Spinal cord (tissue), 10 donors: Measurements from ENCODE around the gene SLC25A23. TPM values are rescaled to one million over a fixed set of nuclear protein-coding genes. Genes with fewer than 3 reads are reported as not detected.

ENCODE experiments used
- DNase-seq, 6 donors: peaks; one replicate each; pipeline versions ENCODE4 v3.0.0 to v3.0.0-alpha.2; 2013 to 2015; ENCODE audit warnings: low spot score in 6 of 6, low read depth in 4 of 6
- H3K27ac ChIP-seq: one replicate; pipeline ENCODE4 v1.5.1; 2013; ENCODE audit warnings: low read depth, low read length, control low read depth
- H3K27me3 ChIP-seq: one replicate; pipeline ENCODE4 v1.6.1; 2013; ENCODE audit warnings: low read length; ENCODE audit not compliant: control insufficient read depth, insufficient read depth
- H3K36me3 ChIP-seq: one replicate; pipeline ENCODE4 v1.6.1; 2013; ENCODE audit warnings: low read length; ENCODE audit not compliant: control insufficient read depth, insufficient read depth
- H3K4me1 ChIP-seq: one replicate; pipeline ENCODE4 v1.6.1; 2013; ENCODE audit warnings: low read length; ENCODE audit not compliant: control insufficient read depth, insufficient read depth
- H3K4me3 ChIP-seq: one replicate; pipeline ENCODE4 v1.5.1; 2013; ENCODE audit warnings: low read depth, low read length, control low read depth
- H3K9me3 ChIP-seq: one replicate; pipeline ENCODE4 v1.6.1; 2013; ENCODE audit warnings: low read length; ENCODE audit not compliant: control insufficient read depth, insufficient read depth
- WGBS: methylation state at CpG from one replicate; pipeline ENCODE4 v1.1.5; 2013; ENCODE audit warnings: missing lambda C conversion rate; ENCODE audit not compliant: insufficient coverage; 5-methylcytosine and 5-hydroxymethylcytosine counted together
- polyA plus RNA-seq, 2 donors: library from polyadenylated mRNA; unstranded; fragments of 120-200 nt; gene quantifications; one replicate each; pipeline ENCODE4 v1.2.1, GENCODE V29; 2013; ENCODE audit not compliant: insufficient read length in 2 of 2
- total RNA-seq, 2 donors: library from RNA; depleted of rRNA in 1 of 2; stranded (reverse); fragments of 120-200 nt in 1 of 2; fragments of >200 nt in 1 of 2; gene quantifications; one replicate each; pipeline versions ENCODE4 v1.2.3 to v1.2.4, GENCODE V29; 2013 to 2014
- donor health status: healthy.

SLC25A23 gene
- total and polyA plus RNA-seq, 4 donors: 57.9 to 220 (median 108) TPM

DNA sequence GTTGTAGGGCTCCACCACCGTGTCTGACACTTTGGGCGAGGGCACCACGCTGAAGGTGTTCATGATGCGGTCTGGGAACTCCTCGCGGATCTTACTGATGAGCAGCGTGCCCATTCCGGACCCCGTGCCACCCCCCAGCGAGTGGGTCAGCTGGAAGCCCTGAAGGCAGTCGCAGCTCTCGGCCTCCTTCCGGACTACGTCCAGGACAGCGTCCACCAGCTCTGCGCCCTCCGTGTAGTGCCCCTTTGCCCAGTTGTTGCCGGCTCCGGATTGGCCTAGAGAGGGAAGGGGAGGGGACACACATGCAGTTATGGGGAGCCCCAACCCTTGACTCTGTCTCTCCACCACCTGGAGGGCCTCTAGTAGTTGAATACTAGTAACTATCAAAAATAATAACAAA, 36.4 kb upstream of the SLC25A23 start:
- H3K4me3 ChIP-seq: no peak overlapping the region

DNA sequence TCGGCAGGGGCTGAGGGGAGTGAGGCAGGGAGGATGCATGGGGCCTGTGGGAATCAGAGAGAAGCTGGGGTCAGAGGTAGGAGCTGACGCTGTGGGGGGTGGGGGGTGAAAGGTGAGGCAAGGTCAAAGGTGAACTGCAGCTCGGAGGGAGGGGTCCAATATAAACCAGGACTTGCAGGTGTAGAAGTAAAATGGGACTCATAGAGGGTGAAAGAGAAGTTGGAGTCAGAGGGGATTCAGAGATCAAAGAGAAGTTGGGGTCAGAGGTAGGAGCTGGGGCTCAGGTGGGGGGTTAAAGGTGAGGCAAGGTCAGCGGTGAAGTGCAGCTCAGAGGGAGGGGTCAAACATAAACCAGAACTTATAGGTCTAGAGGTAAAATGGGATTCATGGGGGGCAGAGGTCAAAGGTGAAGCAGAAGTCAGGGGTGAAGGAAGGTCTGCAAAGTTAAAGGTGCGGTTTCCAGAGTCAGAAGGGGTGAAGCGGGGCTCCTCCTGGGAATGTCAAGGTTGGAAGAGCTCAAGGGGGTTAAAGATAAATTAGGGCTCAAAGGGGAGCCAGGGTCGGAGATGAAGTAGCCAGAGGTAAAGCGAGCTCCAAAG, 34.9 kb upstream of the SLC25A23 start:
- no peak for DNase-seq
- Histone ChIP-seq H3K27me3 (no peaks in the 10 kb centered on the region), H3K9me3 (peaks cover 4% of the 10 kb centered on the region), H3K36me3 (peaks cover 43% of the 10 kb centered on the region), H3K4me3 (no peak overlapping the region), H3K4me1 (peaks cover 4% of the 10 kb centered on the region), H3K27ac (no peak overlapping the region)
- WGBS: 88% methylated on average over 7 of the region's 8 CpGs

More for the DNA sequence above, 36.4 kb upstream of the SLC25A23 start:
- DNase-seq: no peak
- H3K4me1 ChIP-seq: peaks cover 10% of the 10 kb centered on the region
- no peaks in the 10 kb centered on the region for H3K27me3 ChIP-seq
- 95% methylated on average over 17 of the region's 19 CpGs for WGBS
- no peak overlapping the region for H3K27ac ChIP-seq
- peaks cover 48% of the 10 kb centered on the region for H3K36me3 ChIP-seq
- peaks cover 4% of the 10 kb centered on the region for H3K9me3 ChIP-seq

DNA sequence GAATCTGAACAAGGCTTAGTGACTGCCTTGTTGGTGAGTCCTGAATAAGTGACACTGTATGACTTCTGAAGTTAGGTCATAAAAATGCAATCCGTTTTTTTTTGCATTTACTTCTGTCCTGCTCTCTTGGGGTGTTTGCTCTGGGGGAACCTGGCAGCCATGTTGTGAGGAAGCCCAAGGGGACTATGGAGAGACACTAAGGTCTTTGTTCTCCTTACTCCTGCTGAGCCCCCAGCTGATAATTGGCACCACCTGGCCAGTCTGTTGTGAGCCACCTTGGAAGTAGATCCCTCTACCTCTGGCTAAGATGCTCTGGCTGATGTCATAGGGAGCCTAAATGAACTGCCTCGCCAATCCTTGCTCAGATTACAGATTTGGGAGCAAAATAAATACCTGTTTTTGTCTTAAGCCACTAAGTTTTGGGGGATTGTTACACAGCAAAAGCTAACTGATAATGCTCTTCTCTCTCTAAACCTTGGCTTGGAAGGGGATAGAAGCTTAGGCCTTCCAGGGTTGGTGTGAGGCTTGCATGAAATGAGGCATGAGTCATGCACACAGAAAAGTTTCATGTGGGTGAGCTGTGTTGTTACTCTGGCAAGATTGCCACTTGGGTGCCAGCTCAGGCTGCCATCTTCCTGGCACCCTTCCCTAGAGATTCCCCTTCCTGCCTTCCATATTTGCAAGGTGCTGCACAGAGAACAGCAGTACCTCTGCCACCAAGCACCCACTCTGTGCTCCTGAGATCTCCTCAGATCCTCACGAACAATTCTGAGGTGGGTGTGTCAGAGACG, 32.4 kb upstream of the SLC25A23 start:
- Histone ChIP-seq H3K9me3 (peaks cover 4% of the 10 kb centered on the region), H3K27ac (no peak overlapping the region), H3K4me3 (no peak overlapping the region), H3K36me3 (peaks cover 24% of the 10 kb centered on the region), H3K4me1 (no peaks in the 10 kb centered on the region), H3K27me3 (no peaks in the 10 kb centered on the region)
- DNase-seq: no peak
- WGBS: 84% methylated on average over 4 of the region's 4 CpGs

DNA sequence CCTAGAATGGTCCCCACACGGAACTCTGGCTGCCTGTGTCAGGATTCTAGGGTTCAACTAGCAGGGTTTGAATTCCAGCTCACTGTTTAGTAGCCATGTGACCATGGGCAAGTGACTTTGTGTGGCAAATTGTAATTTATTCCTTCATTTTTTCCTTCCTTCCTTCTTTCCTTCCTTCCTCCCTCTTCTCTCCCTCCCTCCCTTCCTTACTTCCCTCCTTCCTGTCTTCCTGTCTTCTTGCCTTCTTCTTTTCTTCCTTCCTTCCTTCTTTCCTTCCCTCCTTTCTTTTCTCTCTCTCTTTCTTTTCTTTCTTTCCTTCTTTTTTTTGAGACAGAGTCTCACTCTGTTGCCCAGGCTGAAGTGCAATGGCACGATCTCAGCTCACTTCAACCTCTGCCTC, 30.5 kb upstream of the SLC25A23 start:
- Histone ChIP-seq H3K36me3 (peaks cover 13% of the 10 kb centered on the region), H3K4me3 (no peak overlapping the region), H3K9me3 (peaks cover 4% of the 10 kb centered on the region), H3K4me1 (no peaks in the 10 kb centered on the region), H3K27ac (no peak overlapping the region), H3K27me3 (no peaks in the 10 kb centered on the region)
- DNase-seq: no peak
- 89% methylated on average over 1 of the region's 2 CpGs for WGBS

DNA sequence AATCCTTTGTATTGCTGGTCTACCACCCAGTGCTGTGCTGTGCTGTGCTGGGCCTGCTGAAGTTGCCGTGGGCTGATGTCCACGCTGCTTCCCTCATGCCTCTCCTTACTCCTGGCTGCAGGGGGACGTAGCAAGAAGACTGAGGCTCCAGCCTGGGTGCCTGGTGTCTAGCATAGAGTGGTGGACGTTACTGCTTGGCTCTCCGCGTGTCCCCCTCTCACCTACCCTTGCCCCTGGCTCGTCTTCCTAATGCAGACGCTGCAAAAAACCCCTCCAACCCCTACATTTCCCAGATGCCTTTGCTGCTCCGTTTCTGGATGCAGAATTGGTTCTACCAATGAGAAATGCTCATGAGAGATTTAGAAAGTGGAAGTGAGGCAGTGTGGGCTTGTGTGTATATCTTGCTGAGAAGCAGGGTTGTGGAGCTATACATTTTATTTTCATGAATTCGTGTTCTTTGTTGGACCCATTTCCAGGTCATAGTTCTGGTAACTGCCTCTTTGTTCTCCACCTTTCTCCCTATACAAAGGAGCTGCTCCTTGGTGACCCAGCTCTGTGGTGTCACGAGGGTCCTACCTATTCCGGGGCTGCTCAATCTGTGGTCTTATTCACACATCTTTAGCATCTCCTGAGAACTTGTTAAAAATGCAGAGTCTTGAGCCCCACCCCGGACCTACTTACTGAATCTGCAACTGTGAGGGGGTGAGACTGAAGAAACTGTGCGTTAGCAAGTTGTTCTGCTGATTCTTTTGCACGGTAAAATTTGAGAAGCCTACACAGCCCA, 29.9 kb upstream of the SLC25A23 start:
- WGBS: 85% methylated on average over 7 of the region's 15 CpGs
- no peaks in the 10 kb centered on the region for H3K27me3 ChIP-seq
- H3K4me1 ChIP-seq: no peaks in the 10 kb centered on the region
- no peak overlapping the region for H3K4me3 ChIP-seq
- H3K27ac ChIP-seq: no peak overlapping the region
- H3K9me3 ChIP-seq: peaks cover 4% of the 10 kb centered on the region
- no peak for DNase-seq
- H3K36me3 ChIP-seq: peaks cover 6% of the 10 kb centered on the region

DNA sequence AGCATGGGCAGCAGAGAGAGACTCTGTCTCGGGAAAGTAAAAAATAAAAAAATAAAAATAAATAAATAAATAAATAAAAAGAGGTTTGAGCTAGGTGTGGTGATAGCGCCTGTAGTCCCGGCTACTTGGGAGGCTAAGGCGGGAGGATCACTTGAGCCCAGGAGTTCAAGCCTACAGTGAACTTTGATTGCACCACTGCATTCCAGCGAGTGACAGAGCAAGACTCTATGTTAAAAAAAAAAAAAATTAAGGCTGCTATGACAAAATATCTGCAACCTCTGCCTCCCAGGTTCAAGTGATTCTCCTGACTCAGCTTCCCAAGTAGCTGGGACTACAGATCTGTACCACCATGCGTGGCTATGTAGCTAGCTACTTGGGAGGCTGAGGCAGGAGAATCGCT, 25.2 kb upstream of the SLC25A23 start:
- no peak for DNase-seq
- Histone ChIP-seq H3K4me3 (no peak overlapping the region), H3K36me3 (no peaks in the 10 kb centered on the region), H3K27me3 (no peaks in the 10 kb centered on the region), H3K27ac (no peak overlapping the region), H3K9me3 (no peaks in the 10 kb centered on the region), H3K4me1 (no peaks in the 10 kb centered on the region)
- 97% methylated on average over 4 of the region's 7 CpGs for WGBS

DNA sequence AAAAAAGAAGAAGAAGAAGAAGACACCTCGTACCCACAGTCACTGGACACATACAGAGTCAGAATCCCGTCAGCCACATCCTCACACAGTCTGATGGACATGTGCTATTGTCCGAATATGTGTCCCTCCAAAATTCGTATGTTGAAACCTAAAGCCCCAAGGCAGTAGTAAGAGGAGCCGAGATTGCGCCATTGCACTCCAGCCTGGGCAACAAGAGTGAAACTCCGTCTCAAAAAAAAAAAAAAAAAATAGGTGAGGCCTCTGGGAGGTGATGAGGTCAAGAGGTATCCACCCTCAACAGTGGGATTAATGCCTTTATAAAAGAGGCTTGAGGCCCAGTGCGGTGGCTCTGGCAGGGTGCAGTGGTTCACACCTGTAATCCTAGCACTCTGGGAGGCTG, 24.6 kb upstream of the SLC25A23 start:
- no peak overlapping the region for H3K4me3 ChIP-seq
- H3K27me3 ChIP-seq: no peaks in the 10 kb centered on the region
- H3K4me1 ChIP-seq: no peaks in the 10 kb centered on the region
- no peak for DNase-seq
- no peaks in the 10 kb centered on the region for H3K36me3 ChIP-seq
- WGBS: 94% methylated on average over 6 of the region's 8 CpGs
- no peaks in the 10 kb centered on the region for H3K9me3 ChIP-seq
- H3K27ac ChIP-seq: no peak overlapping the region

DNA sequence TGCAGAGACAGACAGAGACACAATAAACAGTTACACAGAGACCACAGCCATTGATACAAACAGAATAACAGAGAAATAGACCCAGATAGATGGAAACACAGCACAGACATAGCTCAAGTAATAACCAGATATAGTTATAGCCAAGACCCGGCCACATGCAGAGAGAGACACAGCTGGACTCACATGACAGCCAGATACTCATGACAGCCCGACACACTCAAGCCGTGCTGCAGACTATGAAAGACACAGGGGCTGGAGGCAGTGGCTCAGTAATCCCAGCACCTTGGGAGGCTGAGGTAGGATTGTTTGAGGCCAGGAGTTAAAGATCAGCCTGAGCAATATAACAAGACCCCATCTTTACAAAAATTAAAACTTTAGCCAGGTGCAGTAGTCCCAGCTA, 23.6 kb upstream of the SLC25A23 start:
- Histone ChIP-seq H3K9me3 (peaks cover 1% of the 10 kb centered on the region), H3K36me3 (no peaks in the 10 kb centered on the region), H3K27me3 (no peaks in the 10 kb centered on the region), H3K27ac (no peak overlapping the region), H3K4me1 (no peaks in the 10 kb centered on the region), H3K4me3 (no peak overlapping the region)
- 60% methylated on average over 1 of the region's 3 CpGs for WGBS
- DNase-seq: no peak

DNA sequence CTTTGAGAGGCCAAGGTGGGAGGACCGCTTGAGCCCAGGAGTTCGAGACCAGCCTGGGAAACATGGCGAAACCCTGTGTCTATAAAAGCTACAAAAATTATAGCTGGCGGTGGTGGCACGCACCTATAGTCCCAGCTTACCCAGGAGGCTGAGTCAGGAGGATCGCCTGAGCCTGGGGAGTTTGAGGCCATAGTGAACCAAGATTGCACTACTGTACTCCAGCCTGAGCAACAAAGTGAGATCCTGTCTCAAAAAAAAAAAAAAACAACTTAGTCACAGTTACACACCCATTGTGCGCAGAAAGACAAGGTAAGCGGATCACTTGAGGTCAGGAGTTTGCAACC, 22.7 kb upstream of the SLC25A23 start:
- Histone ChIP-seq H3K27ac (no peak overlapping the region), H3K4me3 (no peak overlapping the region), H3K27me3 (no peaks in the 10 kb centered on the region), H3K36me3 (no peaks in the 10 kb centered on the region), H3K4me1 (no peaks in the 10 kb centered on the region), H3K9me3 (peaks cover 1% of the 10 kb centered on the region)
- WGBS: 96% methylated on average over 6 of the region's 8 CpGs
- no peak for DNase-seq
